ENCODE results near the gene MBP. TPM values are rescaled to one million over a fixed set of nuclear protein-coding genes. Genes with fewer than 3 reads are reported as not detected.

Gene MBP
- total RNA-seq, 1 experiment from 2014 or later: 47.4 TPM

GRCh38 chr18:77092104-77093066, 40.2 kb downstream of the MBP start:
- H3K79me2 ChIP-seq (ENCODE audit: low read length): peaks cover 22% of the 10 kb centered on the region
- H2AFZ ChIP-seq (ENCODE audit: low read length): no peak overlapping the region
- no peak for DNase-seq

GRCh38 chr18:77091366-77091765, 41.2 kb downstream of the MBP start:
- no peak overlapping the region for H3K27ac ChIP-seq (ENCODE audit: low read length)
- DNase-seq (no peak), ATAC-seq (no peak)
- POLR2A ChIA-PET (ENCODE audit: unreplicated experiment): interaction anchor here (0.6 kb wide), 1 partner anchor 37 kb away, joined by 7 read pairs; no protein-coding TSS in a partner anchor
- peaks cover 31% of the 10 kb centered on the region for H3K4me1 ChIP-seq (ENCODE audit: insufficient read depth, low read length)
- intact Hi-C loops (cut with micrococcal nuclease): no loop called here
- no peak overlapping the region for H3K9ac ChIP-seq (ENCODE audit: low read length)
- CTCF ChIA-PET: no interaction called here
- no peak overlapping the region for H3K4me2 ChIP-seq (ENCODE audit: low read length)
- no peak overlapping the region for H2AFZ ChIP-seq (ENCODE audit: low read length)
- no peaks in the 10 kb centered on the region for H3K9me3 ChIP-seq (ENCODE audit: low read length)
- H3K79me2 ChIP-seq (ENCODE audit: low read length): peaks cover 26% of the 10 kb centered on the region
- no peaks in the 10 kb centered on the region for H3K9me2 ChIP-seq (replicated peaks; ENCODE audit: low read length)
- H3K36me3 ChIP-seq (ENCODE audit: low read depth, low read length): peaks cover 10% of the 10 kb centered on the region; the same call in 1 of the 2 replicates
- H3K4me3 ChIP-seq (ENCODE audit: low read length): no peak overlapping the region
- H4K20me1 ChIP-seq (ENCODE audit: low read length): no peaks in the 10 kb centered on the region
- BruUV-seq (replicated peaks): no TSS peak
- H3K27me3 ChIP-seq (ENCODE audit: low read length): no peaks in the 10 kb centered on the region
- no peaks in the 10 kb centered on the region for H3F3A ChIP-seq (ENCODE audit: low read length, unreplicated experiment)
- no peak for TF ChIP-seq EZH2phosphoT487 (IDR thresholded peaks at IDR 0.05; ENCODE audit: borderline replicate concordance, low read length)
- no peak for TF ChIP-seq CTCF (conservative IDR thresholded peaks at IDR 0.05; ENCODE audit: low read depth, low read length)
- TF ChIP-seq EZH2 (IDR thresholded peaks at IDR 0.05; ENCODE audit: low read length, unreplicated experiment): no peak

More at GRCh38 chr18:77092104-77093066, 40.2 kb downstream of the MBP start:
- CTCF ChIA-PET: no interaction called here
- no peaks in the 10 kb centered on the region for H3K9me3 ChIP-seq (ENCODE audit: low read length)
- H3K4me3 ChIP-seq (ENCODE audit: low read length): no peak overlapping the region
- no TSS peak for BruUV-seq (replicated peaks)
- no peak overlapping the region for H3K27ac ChIP-seq (ENCODE audit: low read length)
- H3K4me1 ChIP-seq (ENCODE audit: insufficient read depth, low read length): peaks cover 28% of the 10 kb centered on the region
- H4K20me1 ChIP-seq (ENCODE audit: low read length): no peaks in the 10 kb centered on the region
- peaks cover 14% of the 10 kb centered on the region; the same call in 1 of the 2 replicates for H3K36me3 ChIP-seq (ENCODE audit: low read depth, low read length)
- H3F3A ChIP-seq (ENCODE audit: low read length, unreplicated experiment): no peaks in the 10 kb centered on the region
- no peak for ATAC-seq
- no peak for TF ChIP-seq CTCF (conservative IDR thresholded peaks at IDR 0.05; ENCODE audit: low read depth, low read length)
- no peak for TF ChIP-seq EZH2 (IDR thresholded peaks at IDR 0.05; ENCODE audit: low read length, unreplicated experiment)
- TF ChIP-seq EZH2phosphoT487 (IDR thresholded peaks at IDR 0.05; ENCODE audit: borderline replicate concordance, low read length): no peak
- H3K27me3 ChIP-seq (ENCODE audit: low read length): no peaks in the 10 kb centered on the region
- POLR2A ChIA-PET (ENCODE audit: unreplicated experiment): no interaction called here
- intact Hi-C loops (cut with micrococcal nuclease): no loop called here
- no peaks in the 10 kb centered on the region for H3K9me2 ChIP-seq (replicated peaks; ENCODE audit: low read length)
- no peak overlapping the region for H3K4me2 ChIP-seq (ENCODE audit: low read length)
- H3K9ac ChIP-seq (ENCODE audit: low read length): no peak overlapping the region

Measured in PC-3 (cell line).